ENCODE measurements around the gene NFU1. TPM values are rescaled to one million over a fixed set of nuclear protein-coding genes. Genes with fewer than 3 reads are reported as not detected.
A peak's percentile ranks its signal among the peaks of the same experiment; 100 is the strongest.

The NFU1 gene
- total and polyA plus RNA-seq, 2 of the 13 experiments (the other 11 are each of a cell fraction or from before 2014, with no cell fraction given) = 39.1 to 84.0 TPM

GRCh38 chr2:69386360-69386759, 50.9 kb downstream of the NFU1 start (continued):
- no peak for TF ChIP-seq ZBTB26 (CRISPR knock-in tag; IDR thresholded peaks at IDR 0.05; ENCODE audit: borderline replicate concordance)
- TF ChIP-seq ZNF468 (CRISPR knock-in tag; IDR thresholded peaks at IDR 0.05) = no peak
- TF ChIP-seq SUZ12 (IDR thresholded peaks at IDR 0.05; ENCODE audit: low read depth, low read length) = no peak
- TF ChIP-seq BHLHE40 (IDR thresholded peaks at IDR 0.05; ENCODE audit: low read length) = no peak
- no peak for TF ChIP-seq HNF4G (IDR thresholded peaks at IDR 0.05; ENCODE audit: borderline replicate concordance, low read depth, low read length)
- no peak for TF ChIP-seq HNF4G (CRISPR knock-in tag; IDR thresholded peaks at IDR 0.05; ENCODE audit: borderline replicate concordance, low read depth)
- no peak for TF ChIP-seq ZNF775 (CRISPR knock-in tag; IDR thresholded peaks at IDR 0.05; ENCODE audit: borderline replicate concordance)
- no peak for TF ChIP-seq CBX1 (IDR thresholded peaks at IDR 0.05; ENCODE audit: low read depth)
- TF ChIP-seq ZNF264 (CRISPR knock-in tag; IDR thresholded peaks at IDR 0.05) = no peak
- TF ChIP-seq ONECUT2 (CRISPR knock-in tag; IDR thresholded peaks at IDR 0.05) = peak; percentile 83

- Histone ChIP-seq H3K27me3 (ENCODE audit: control insufficient read depth in 1 of 2, insufficient read depth in 2 of 2, low read length in 2 of 2) (no peaks in the 10 kb centered on the region; a peak in 1 of 5 replicates), H3K9me3 (ENCODE audit: low read length) (no peaks in the 10 kb centered on the region), H3K36me3 (replicated peaks in 1 of 2; ENCODE audit: control insufficient read depth in 1 of 2, insufficient read depth in 2 of 2, low read length in 2 of 2) (peaks cover 3 to 14% of the 10 kb centered on the region in 2 experiments), H4K20me1 (ENCODE audit: insufficient read depth, low read length) (peaks cover 33% of the 10 kb centered on the region), H2AFZ (ENCODE audit: low read length) (no peak overlapping the region), H3K79me2 (ENCODE audit: insufficient read depth, low read length) (peaks cover 65% of the 10 kb centered on the region), H3K4me1 (ENCODE audit: insufficient read depth, low read length) (peaks cover 61% of the 10 kb centered on the region), H3K27ac (ENCODE audit: extremely low read length, insufficient read depth, low read length) (peak overlapping the region; percentile 80), H3K4me2 (ENCODE audit: low read depth, low read length) (peak overlapping the region; percentile 87), H3K4me3 (replicated peaks in 1 of 3; ENCODE audit: insufficient read depth in 1 of 3, low read depth in 2 of 3, low read length in 3 of 3) (peak overlapping the region; percentile 79 to 99 (median 93)), H3K9ac (ENCODE audit: insufficient read depth, low read depth, low read length) (peak overlapping the region; percentile 88)
- no peak for FAIRE-seq
- ATAC-seq = no peak
- no TSS peak for BruUV-seq (replicated peaks)
- CTCF ChIA-PET (ENCODE audit: low intra/inter-chr PET ratio, low total read pairs) = no interaction called here
- POLR2A ChIA-PET = interaction anchor here (0.8 to 2.1 kb wide), 3 partner anchors 52 to 168 kb away, joined by 3 to 20 read pairs (median 4); partner anchors contain the start of gene NFU1
- intact Hi-C loops (cut with micrococcal nuclease; ENCODE audit: unreplicated experiment) = loop anchor here (2.0 to 10.0 kb wide), 2 partner anchors 51 to 211 kb away; partner anchors contain the start of gene NFU1
- in situ Hi-C loops (cut with HindIII; ENCODE audit: extremely low pct_ligation_motif_present, low pct_unique_long_range_greater_than_20kb) = no loop called here
- 52% methylated on average over 8 of the region's 8 CpGs for WGBS (ENCODE audit: low lambda C conversion rate)
- DNase-seq (ENCODE audit: low spot score) = no peak
- no peak for TF ChIP-seq KLF9 (CRISPR knock-in tag; IDR thresholded peaks at IDR 0.05; ENCODE audit: low read depth)
- TF ChIP-seq CEBPG (CRISPR knock-in tag; IDR thresholded peaks at IDR 0.05) = peak; percentile 50; the same call in 1 of the 2 replicates
- peak; percentile 41; the same call in 1 of the 2 replicates for TF ChIP-seq ZNF362 (CRISPR knock-in tag; IDR thresholded peaks at IDR 0.05; ENCODE audit: borderline replicate concordance)
- TF ChIP-seq DDIT3 (CRISPR knock-in tag; IDR thresholded peaks at IDR 0.05) = peak; percentile 93; the same call in 1 of the 2 replicates
- no peak for TF ChIP-seq KDM2A (CRISPR knock-in tag; IDR thresholded peaks at IDR 0.05; ENCODE audit: borderline replicate concordance, low read depth)
- TF ChIP-seq CREB3 (CRISPR knock-in tag; IDR thresholded peaks at IDR 0.05) = no peak
- no peak for TF ChIP-seq ZSCAN20 (CRISPR knock-in tag; IDR thresholded peaks at IDR 0.05; ENCODE audit: borderline replicate concordance)
- no peak for TF ChIP-seq DR1 (CRISPR knock-in tag; IDR thresholded peaks at IDR 0.05)
- TF ChIP-seq ZNF572 (CRISPR knock-in tag; IDR thresholded peaks at IDR 0.05) = no peak
- no peak for TF ChIP-seq ASH2L (IDR thresholded peaks at IDR 0.05; ENCODE audit: insufficient read length, low read depth, low read length)
- no peak for TF ChIP-seq ZSCAN22 (CRISPR knock-in tag; IDR thresholded peaks at IDR 0.05)
Measured at GRCh38 chr2:69385443-69386151, 51.6 kb downstream of the NFU1 start.

Data from HepG2 (cell line).